Inflammatory macrophage treated with lipopolysaccharide for 4 hours (primary cell): ENCODE measurements around the gene FAM151A.
"Not testable (repeated sequence)": the region's sequence is repeated elsewhere in the genome, so short reads cannot be mapped to it uniquely, and the experiment has no call there.

ENCODE experiments used
- DNase-seq: peaks from one replicate; pipeline ENCODE4 v3.0.0-alpha.2; 2020

Gene FAM151A

GRCh38 chr1:54636461-54637446 is 13.4 kb upstream of the FAM151A start:
- DNase-seq = not testable (repeated sequence)

GRCh38 chr1:54635804-54636203 is 12.5 kb upstream of the FAM151A start:
- not testable (repeated sequence) for DNase-seq

- DNase-seq = no peak
These were observed 3.9 kb upstream of the FAM151A start for GRCh38 chr1:54627196-54627595.

GRCh38 chr1:54624466-54625464 is 1.4 kb upstream of the FAM151A start:
- no peak for DNase-seq

- DNase-seq = no peak
These were observed 3.6 kb downstream of the FAM151A start for GRCh38 chr1:54619749-54620148.

- DNase-seq = peak; percentile 76
These were observed 7.6 kb downstream of the FAM151A start for GRCh38 chr1:54615531-54616279.

- DNase-seq = no peak
These were observed 8.8 kb downstream of the FAM151A start for GRCh38 chr1:54614563-54614962.

GRCh38 chr1:54614024-54614423 is 9.3 kb downstream of the FAM151A start:
- no peak for DNase-seq

GRCh38 chr1:54611621-54612020 is 11.7 kb downstream of the FAM151A start:
- DNase-seq = no peak

GRCh38 chr1:54610601-54611580 is 12.4 kb downstream of the FAM151A start:
- no peak for DNase-seq

- DNase-seq = no peak
These were observed 13.3 kb downstream of the FAM151A start for GRCh38 chr1:54610048-54610447.

- no peak for DNase-seq
These were observed 13.9 kb downstream of the FAM151A start for GRCh38 chr1:54609301-54609921.

- no peak for DNase-seq
These were observed 14.6 kb downstream of the FAM151A start for GRCh38 chr1:54608566-54609230.

- no peak for DNase-seq
These were observed 15.3 kb downstream of the FAM151A start for GRCh38 chr1:54607821-54608565.

- DNase-seq = no peak
These were observed 16.4 kb downstream of the FAM151A start for GRCh38 chr1:54606990-54607325.

- no peak for DNase-seq
These were observed 17.0 kb downstream of the FAM151A start for GRCh38 chr1:54606096-54606989.

- no peak for DNase-seq
These were observed 18.6 kb downstream of the FAM151A start for GRCh38 chr1:54604572-54605370.

- no peak for DNase-seq
These were observed 19.3 kb downstream of the FAM151A start for GRCh38 chr1:54604051-54604450.
